Measurements from ENCODE around the gene INVS.

DNA sequence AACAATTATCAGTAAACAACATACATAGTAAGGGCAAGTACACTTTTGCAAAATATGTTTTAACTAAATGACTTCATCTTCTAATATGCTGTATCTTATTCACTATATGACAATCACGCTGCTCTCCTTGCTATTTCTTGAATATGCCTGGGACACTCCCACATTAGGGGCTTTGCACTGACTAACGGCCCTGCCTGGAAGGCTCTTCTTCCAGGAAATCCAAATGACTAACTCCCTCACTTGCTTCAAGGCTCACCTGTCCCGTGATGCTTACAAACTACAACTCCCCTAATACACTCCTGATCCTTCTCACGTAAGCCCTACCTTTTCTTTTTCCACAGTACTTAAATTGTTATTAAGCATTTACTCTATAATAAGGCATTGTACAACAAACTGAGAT is 10.8 kb upstream of the INVS start:
- no peak for TF ChIP-seq CTCF (IDR thresholded peaks at IDR 0.05; ENCODE audit: extremely low read depth in 1 of 2, insufficient read depth in 1 of 2, low read depth in 1 of 2, low read length in 2 of 2)
- TF ChIP-seq POLR2AphosphoS5 (IDR thresholded peaks at IDR 0.05; ENCODE audit: insufficient read depth, low read depth, low read length): no peak
- TF ChIP-seq POLR2A (IDR thresholded peaks at IDR 0.05; ENCODE audit: low read depth, low read length): no peak
